Measurements from ENCODE around the gene LCAT.

Gene LCAT

DNA sequence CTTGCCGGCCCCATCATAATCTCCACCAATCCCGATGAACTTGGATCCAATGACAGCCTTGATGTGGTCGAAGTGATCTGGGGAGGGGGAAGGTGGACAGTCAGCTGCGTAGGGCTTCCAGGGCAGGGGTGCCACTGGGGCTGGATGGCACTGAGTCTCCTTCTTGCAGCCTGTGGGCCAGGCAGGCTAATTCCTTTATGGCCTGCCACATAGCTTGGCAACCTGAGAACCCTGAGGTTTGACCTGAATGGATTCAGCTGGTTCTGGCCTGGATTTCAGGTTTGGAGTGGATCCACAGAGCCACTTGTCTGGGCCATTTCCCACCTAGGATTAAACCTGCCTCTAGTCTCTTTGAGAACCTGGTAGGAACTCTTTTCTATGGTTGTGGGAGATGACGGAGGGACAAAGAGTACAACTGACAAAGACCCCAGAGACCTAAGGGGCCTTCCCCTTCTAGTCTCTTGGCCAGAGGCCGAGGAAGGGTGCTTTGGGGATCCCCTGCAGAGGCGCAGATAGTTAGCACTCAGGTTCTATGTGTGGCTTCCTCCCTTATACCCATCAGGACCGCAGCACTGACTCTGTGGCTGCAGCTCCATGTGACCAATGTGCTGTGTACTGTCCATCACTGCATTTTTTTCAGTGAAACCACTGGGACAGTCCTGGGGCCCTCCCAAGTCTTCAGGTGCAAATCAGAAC, 45.5 kb upstream of the LCAT start:
- Histone ChIP-seq H3K27me3 (ENCODE audit: low read depth, low read length) (no peaks in the 10 kb centered on the region), H3K4me2 (ENCODE audit: low read length) (peak overlapping the region; percentile 38), H3K9me3 (ENCODE audit: insufficient read depth, low read length) (no peaks in the 10 kb centered on the region), H3K9ac (ENCODE audit: low read length) (peak overlapping the region; percentile 1; the same call in 1 of the 2 replicates), H4K20me1 (ENCODE audit: insufficient read depth, low read length) (no peaks in the 10 kb centered on the region), H3K4me1 (ENCODE audit: low read length) (peaks cover 56% of the 10 kb centered on the region), H3K36me3 (replicated peaks; ENCODE audit: low read depth, low read length) (no peaks in the 10 kb centered on the region), H3K27ac (ENCODE audit: low read length) (peak overlapping the region; percentile 33), H3K4me3 (ENCODE audit: low read length) (no peak overlapping the region), H3K79me2 (ENCODE audit: low read length) (no peaks in the 10 kb centered on the region), H2AFZ (ENCODE audit: low read depth, low read length) (peak overlapping the region; percentile 26; the same call in 1 of the 2 replicates)
- TF ChIP-seq EZH2phosphoT487 (IDR thresholded peaks at IDR 0.05; ENCODE audit: low read depth) = no peak
- TF ChIP-seq, protein P1, sequence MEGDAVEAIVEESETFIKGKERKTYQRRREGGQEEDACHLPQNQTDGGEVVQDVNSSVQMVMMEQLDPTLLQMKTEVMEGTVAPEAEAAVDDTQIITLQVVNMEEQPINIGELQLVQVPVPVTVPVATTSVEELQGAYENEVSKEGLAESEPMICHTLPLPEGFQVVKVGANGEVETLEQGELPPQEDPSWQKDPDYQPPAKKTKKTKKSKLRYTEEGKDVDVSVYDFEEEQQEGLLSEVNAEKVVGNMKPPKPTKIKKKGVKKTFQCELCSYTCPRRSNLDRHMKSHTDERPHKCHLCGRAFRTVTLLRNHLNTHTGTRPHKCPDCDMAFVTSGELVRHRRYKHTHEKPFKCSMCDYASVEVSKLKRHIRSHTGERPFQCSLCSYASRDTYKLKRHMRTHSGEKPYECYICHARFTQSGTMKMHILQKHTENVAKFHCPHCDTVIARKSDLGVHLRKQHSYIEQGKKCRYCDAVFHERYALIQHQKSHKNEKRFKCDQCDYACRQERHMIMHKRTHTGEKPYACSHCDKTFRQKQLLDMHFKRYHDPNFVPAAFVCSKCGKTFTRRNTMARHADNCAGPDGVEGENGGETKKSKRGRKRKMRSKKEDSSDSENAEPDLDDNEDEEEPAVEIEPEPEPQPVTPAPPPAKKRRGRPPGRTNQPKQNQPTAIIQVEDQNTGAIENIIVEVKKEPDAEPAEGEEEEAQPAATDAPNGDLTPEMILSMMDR (IDR thresholded peaks at IDR 0.05; ENCODE audit: low read depth, low read length) = no peak

- Histone ChIP-seq H3K79me2 (ENCODE audit: low read length) (no peaks in the 10 kb centered on the region), H3K27ac (ENCODE audit: low read length) (no peak overlapping the region), H3K4me3 (ENCODE audit: low read length) (no peak overlapping the region), H2AFZ (ENCODE audit: low read depth, low read length) (no peak overlapping the region), H3K27me3 (ENCODE audit: low read depth, low read length) (no peaks in the 10 kb centered on the region), H3K9ac (ENCODE audit: low read length) (no peak overlapping the region), H4K20me1 (ENCODE audit: insufficient read depth, low read length) (no peaks in the 10 kb centered on the region), H3K4me1 (ENCODE audit: low read length) (peaks cover 60% of the 10 kb centered on the region), H3K9me3 (ENCODE audit: insufficient read depth, low read length) (no peaks in the 10 kb centered on the region), H3K4me2 (ENCODE audit: low read length) (no peak overlapping the region), H3K36me3 (replicated peaks; ENCODE audit: low read depth, low read length) (no peaks in the 10 kb centered on the region)
- TF ChIP-seq, protein P1 (IDR thresholded peaks at IDR 0.05; ENCODE audit: low read depth, low read length) = no peak
- no peak for TF ChIP-seq EZH2phosphoT487 (IDR thresholded peaks at IDR 0.05; ENCODE audit: low read depth)
Observed at GRCh38 chr16:67988675-67989074, 44.8 kb upstream of the LCAT start.

- H3K9ac ChIP-seq (ENCODE audit: low read length) = no peak overlapping the region
- TF ChIP-seq EZH2phosphoT487 (IDR thresholded peaks at IDR 0.05; ENCODE audit: low read depth) = no peak
- TF ChIP-seq, protein P1 (IDR thresholded peaks at IDR 0.05; ENCODE audit: low read depth, low read length) = no peak
- no peaks in the 10 kb centered on the region for H3K79me2 ChIP-seq (ENCODE audit: low read length)
- no peaks in the 10 kb centered on the region for H4K20me1 ChIP-seq (ENCODE audit: insufficient read depth, low read length)
- peaks cover 54% of the 10 kb centered on the region for H3K4me1 ChIP-seq (ENCODE audit: low read length)
- no peaks in the 10 kb centered on the region for H3K27me3 ChIP-seq (ENCODE audit: low read depth, low read length)
- no peak overlapping the region for H3K4me3 ChIP-seq (ENCODE audit: low read length)
- no peaks in the 10 kb centered on the region for H3K9me3 ChIP-seq (ENCODE audit: insufficient read depth, low read length)
- no peaks in the 10 kb centered on the region for H3K36me3 ChIP-seq (replicated peaks; ENCODE audit: low read depth, low read length)
- H3K27ac ChIP-seq (ENCODE audit: low read length) = no peak overlapping the region
- no peak overlapping the region for H2AFZ ChIP-seq (ENCODE audit: low read depth, low read length)
- H3K4me2 ChIP-seq (ENCODE audit: low read length) = no peak overlapping the region
Observed at GRCh38 chr16:67987460-67988160, 43.7 kb upstream of the LCAT start.

DNA sequence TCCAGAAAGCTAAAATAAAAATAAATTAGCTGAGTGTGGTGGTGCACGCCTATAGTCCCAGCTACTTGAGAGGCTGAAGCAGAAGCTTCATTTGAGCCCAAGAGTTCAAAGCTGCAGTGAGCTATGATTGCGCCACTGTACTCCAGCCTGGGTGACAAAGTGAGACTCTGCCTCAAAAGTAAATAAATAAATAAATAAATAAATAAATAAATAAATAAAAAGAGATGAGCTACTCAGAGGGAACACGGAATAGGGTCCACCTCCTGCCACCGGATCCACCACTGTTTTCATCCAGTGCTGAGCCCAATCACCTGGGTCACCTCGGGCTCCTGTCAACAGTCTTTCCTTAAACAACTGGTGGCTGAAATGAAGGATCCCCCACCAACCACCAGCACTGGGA, 43.0 kb upstream of the LCAT start:
- Histone ChIP-seq H3K4me3 (ENCODE audit: low read length) (no peak overlapping the region), H3K27ac (ENCODE audit: low read length) (no peak overlapping the region), H3K79me2 (ENCODE audit: low read length) (no peaks in the 10 kb centered on the region), H3K9me3 (ENCODE audit: insufficient read depth, low read length) (no peaks in the 10 kb centered on the region), H2AFZ (ENCODE audit: low read depth, low read length) (no peak overlapping the region), H3K4me1 (ENCODE audit: low read length) (peaks cover 49% of the 10 kb centered on the region), H3K27me3 (ENCODE audit: low read depth, low read length) (no peaks in the 10 kb centered on the region), H3K4me2 (ENCODE audit: low read length) (no peak overlapping the region), H4K20me1 (ENCODE audit: insufficient read depth, low read length) (no peaks in the 10 kb centered on the region), H3K9ac (ENCODE audit: low read length) (no peak overlapping the region), H3K36me3 (replicated peaks; ENCODE audit: low read depth, low read length) (no peaks in the 10 kb centered on the region)
- TF ChIP-seq, protein P1 (IDR thresholded peaks at IDR 0.05; ENCODE audit: low read depth, low read length) = no peak
- TF ChIP-seq EZH2phosphoT487 (IDR thresholded peaks at IDR 0.05; ENCODE audit: low read depth) = no peak
